Measurements from ENCODE around the gene C1orf159. TPM values are rescaled to one million over a fixed set of nuclear protein-coding genes. Genes with fewer than 3 reads are reported as not detected.

Gene C1orf159
- total and polyA plus RNA-seq, 4 donors = 9.5 to 19.2 (median 13.3) TPM

DNA sequence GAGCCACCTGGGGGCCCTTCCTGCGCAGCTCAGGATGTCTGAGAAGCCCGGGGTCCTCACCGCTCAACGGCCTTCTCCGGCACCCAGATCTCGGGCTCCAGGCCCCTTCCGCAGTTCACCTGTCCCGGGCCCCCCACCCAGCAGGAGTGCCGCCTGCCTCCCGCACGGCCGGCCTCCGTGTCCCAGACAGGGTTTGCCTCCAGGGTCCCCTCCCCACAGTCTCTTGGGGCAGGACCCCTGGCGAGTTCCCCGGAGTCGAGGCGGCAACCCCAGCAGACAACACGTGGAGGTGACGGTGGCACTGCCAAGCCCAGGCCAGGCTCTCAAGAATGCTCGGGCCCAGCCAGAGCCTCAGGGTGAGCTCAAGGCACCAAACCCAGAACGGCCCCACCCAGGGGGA, 35.4 kb upstream of the C1orf159 start:
- DNase-seq (no peak), ATAC-seq (ENCODE audit: insufficient read depth, low FRiP score) (no peak)
- TF ChIP-seq, protein P1, sequence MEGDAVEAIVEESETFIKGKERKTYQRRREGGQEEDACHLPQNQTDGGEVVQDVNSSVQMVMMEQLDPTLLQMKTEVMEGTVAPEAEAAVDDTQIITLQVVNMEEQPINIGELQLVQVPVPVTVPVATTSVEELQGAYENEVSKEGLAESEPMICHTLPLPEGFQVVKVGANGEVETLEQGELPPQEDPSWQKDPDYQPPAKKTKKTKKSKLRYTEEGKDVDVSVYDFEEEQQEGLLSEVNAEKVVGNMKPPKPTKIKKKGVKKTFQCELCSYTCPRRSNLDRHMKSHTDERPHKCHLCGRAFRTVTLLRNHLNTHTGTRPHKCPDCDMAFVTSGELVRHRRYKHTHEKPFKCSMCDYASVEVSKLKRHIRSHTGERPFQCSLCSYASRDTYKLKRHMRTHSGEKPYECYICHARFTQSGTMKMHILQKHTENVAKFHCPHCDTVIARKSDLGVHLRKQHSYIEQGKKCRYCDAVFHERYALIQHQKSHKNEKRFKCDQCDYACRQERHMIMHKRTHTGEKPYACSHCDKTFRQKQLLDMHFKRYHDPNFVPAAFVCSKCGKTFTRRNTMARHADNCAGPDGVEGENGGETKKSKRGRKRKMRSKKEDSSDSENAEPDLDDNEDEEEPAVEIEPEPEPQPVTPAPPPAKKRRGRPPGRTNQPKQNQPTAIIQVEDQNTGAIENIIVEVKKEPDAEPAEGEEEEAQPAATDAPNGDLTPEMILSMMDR (IDR thresholded peaks at IDR 0.05; ENCODE audit: control extremely low read depth, extremely low read depth) = no peak
- 93 to 97% methylated on average over 17 to 21 of the region's 21 CpGs for WGBS, 2 donors
- Histone ChIP-seq H3K9ac (ENCODE audit: insufficient read depth in 1 of 2, low read length in 2 of 2) (no peak overlapping the region), H3K27ac (ENCODE audit: low read depth in 1 of 2, low read length in 1 of 2) (no peak overlapping the region), H3K36me3 (ENCODE audit: control insufficient read depth in 4 of 4, insufficient read depth in 4 of 4, low read length in 4 of 4) (no peaks in the 10 kb centered on the region), H3K27me3 (ENCODE audit: control insufficient read depth in 3 of 3, insufficient read depth in 3 of 3, low read length in 2 of 3) (no peaks in the 10 kb centered on the region), H3K4me1 (ENCODE audit: control insufficient read depth in 5 of 5, insufficient read depth in 5 of 5, low read length in 5 of 5) (no peaks in the 10 kb centered on the region), H3K9me3 (ENCODE audit: control insufficient read depth in 4 of 4, insufficient read depth in 3 of 4, low read length in 3 of 4) (no peaks in the 10 kb centered on the region), H3K4me3 (no peak overlapping the region)

DNA sequence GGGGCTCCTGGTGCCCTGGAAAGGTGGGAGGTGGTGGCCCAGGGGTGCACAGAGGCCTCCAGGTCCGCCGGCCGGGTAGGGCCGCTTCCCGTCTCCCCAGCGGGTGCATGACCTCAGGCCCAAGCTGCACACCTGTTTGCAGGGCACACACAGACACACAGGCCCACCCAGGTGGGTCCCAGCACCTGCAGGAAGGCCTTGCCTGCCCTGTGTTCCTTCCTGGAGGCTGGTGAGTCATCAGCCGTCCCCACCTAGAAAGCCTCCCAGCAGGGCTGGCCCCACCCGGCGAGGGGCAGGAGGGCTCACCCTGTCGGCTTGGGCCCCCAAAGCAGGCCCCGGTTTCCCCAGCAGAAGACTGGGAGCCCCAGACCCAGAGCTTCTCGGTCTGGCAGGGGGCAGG, 34.2 kb upstream of the C1orf159 start:
- TF ChIP-seq, protein P1 (IDR thresholded peaks at IDR 0.05; ENCODE audit: control extremely low read depth, extremely low read depth) = no peak
- ATAC-seq (ENCODE audit: insufficient read depth, low FRiP score) (no peak), DNase-seq (no peak)
- Histone ChIP-seq H3K27ac (ENCODE audit: low read depth in 1 of 2, low read length in 1 of 2) (no peak overlapping the region), H3K4me1 (ENCODE audit: control insufficient read depth in 5 of 5, insufficient read depth in 5 of 5, low read length in 5 of 5) (no peaks in the 10 kb centered on the region), H3K9ac (ENCODE audit: insufficient read depth in 1 of 2, low read length in 2 of 2) (no peak overlapping the region), H3K4me3 (no peak overlapping the region), H3K36me3 (ENCODE audit: control insufficient read depth in 4 of 4, insufficient read depth in 4 of 4, low read length in 4 of 4) (no peaks in the 10 kb centered on the region), H3K27me3 (ENCODE audit: control insufficient read depth in 3 of 3, insufficient read depth in 3 of 3, low read length in 2 of 3) (no peaks in the 10 kb centered on the region), H3K9me3 (ENCODE audit: control insufficient read depth in 4 of 4, insufficient read depth in 3 of 4, low read length in 3 of 4) (no peaks in the 10 kb centered on the region)
- WGBS, 2 donors = 77 to 86% methylated on average over 12 of the region's 12 CpGs

DNA sequence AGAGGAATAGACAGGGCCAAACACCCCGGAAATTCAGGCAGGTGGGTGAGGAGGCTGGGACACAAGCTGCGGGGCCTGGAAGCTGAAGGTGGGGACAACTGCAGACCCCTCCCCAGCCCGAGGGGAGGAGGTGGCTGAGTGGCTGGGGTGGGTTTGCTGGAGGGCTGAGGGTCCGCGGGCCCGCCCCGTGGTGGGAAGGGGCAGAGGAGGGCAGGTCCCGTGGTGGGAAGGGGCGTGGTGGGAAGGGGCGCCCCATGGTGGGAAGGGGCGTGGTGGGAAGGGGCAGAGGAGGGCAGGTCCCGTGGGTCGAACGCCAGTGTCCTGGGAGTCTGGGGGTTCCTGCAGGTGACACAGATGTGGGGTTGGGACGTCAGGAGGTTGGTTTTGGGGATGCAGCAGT, 33.5 kb upstream of the C1orf159 start:
- WGBS, 2 donors = 83 to 91% methylated on average over 14 to 15 of the region's 15 CpGs
- Histone ChIP-seq H3K27me3 (ENCODE audit: control insufficient read depth in 3 of 3, insufficient read depth in 3 of 3, low read length in 2 of 3) (peaks cover 0 to 6% (median 0%) of the 10 kb centered on the region in 3 donors), H3K27ac (ENCODE audit: low read depth in 1 of 2, low read length in 1 of 2) (no peak overlapping the region), H3K4me1 (ENCODE audit: control insufficient read depth in 5 of 5, insufficient read depth in 5 of 5, low read length in 5 of 5) (no peaks in the 10 kb centered on the region), H3K4me3 (no peak overlapping the region), H3K9ac (ENCODE audit: insufficient read depth in 1 of 2, low read length in 2 of 2) (no peak overlapping the region), H3K36me3 (ENCODE audit: control insufficient read depth in 4 of 4, insufficient read depth in 4 of 4, low read length in 4 of 4) (no peaks in the 10 kb centered on the region), H3K9me3 (ENCODE audit: control insufficient read depth in 4 of 4, insufficient read depth in 3 of 4, low read length in 3 of 4) (no peaks in the 10 kb centered on the region)
- ATAC-seq (ENCODE audit: insufficient read depth, low FRiP score) (no peak), DNase-seq (no peak)
- TF ChIP-seq, protein P1 (IDR thresholded peaks at IDR 0.05; ENCODE audit: control extremely low read depth, extremely low read depth) = no peak

DNA sequence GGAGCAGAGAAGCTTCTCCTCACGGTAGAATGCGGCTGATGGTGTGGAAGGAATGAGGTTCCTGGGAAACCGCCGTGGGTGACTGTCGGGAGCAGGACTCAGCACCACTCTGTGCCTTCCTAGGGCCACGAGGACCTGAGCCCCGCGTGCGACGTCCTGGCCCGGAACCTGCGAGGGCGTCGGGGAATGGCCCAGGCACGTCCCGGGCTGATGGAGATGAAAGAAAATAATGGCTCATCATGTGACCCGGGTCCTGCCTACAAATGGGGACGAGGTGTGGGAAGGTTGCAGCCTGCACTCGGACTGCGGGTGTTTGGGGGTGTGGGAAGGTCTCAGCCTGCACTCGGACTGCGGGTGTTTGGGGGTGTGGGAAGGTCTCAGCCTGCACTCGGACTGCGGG, 32.7 kb upstream of the C1orf159 start:
- Histone ChIP-seq H3K27me3 (ENCODE audit: control insufficient read depth in 3 of 3, insufficient read depth in 3 of 3, low read length in 2 of 3) (peaks cover 0 to 6% (median 0%) of the 10 kb centered on the region in 3 donors), H3K4me1 (ENCODE audit: control insufficient read depth in 5 of 5, insufficient read depth in 5 of 5, low read length in 5 of 5) (no peaks in the 10 kb centered on the region), H3K4me3 (no peak overlapping the region), H3K36me3 (ENCODE audit: control insufficient read depth in 4 of 4, insufficient read depth in 4 of 4, low read length in 4 of 4) (no peaks in the 10 kb centered on the region), H3K9ac (ENCODE audit: insufficient read depth in 1 of 2, low read length in 2 of 2) (no peak overlapping the region), H3K9me3 (ENCODE audit: control insufficient read depth in 4 of 4, insufficient read depth in 3 of 4, low read length in 3 of 4) (no peaks in the 10 kb centered on the region), H3K27ac (ENCODE audit: low read depth in 1 of 2, low read length in 1 of 2) (no peak overlapping the region)
- ATAC-seq (ENCODE audit: insufficient read depth, low FRiP score) (no peak), DNase-seq (no peak)
- 79 to 89% methylated on average over 24 of the region's 24 CpGs for WGBS, 2 donors
- TF ChIP-seq, protein P1 (IDR thresholded peaks at IDR 0.05; ENCODE audit: control extremely low read depth, extremely low read depth) = no peak
